Measurements from ENCODE around the gene TBCC. TPM values are rescaled to one million over a fixed set of nuclear protein-coding genes. Genes with fewer than 3 reads are reported as not detected.

TBCC gene
- total and polyA plus RNA-seq, 2 of the 8 experiments (the other 6 are each of a cell fraction or from before 2014, with no cell fraction given): 22.7 to 25.5 TPM

- Histone ChIP-seq H2BK20ac (ENCODE audit: low read length) (no peak overlapping the region), H3K23me2 (ENCODE audit: low read depth, low read length) (no peaks in the 10 kb centered on the region), H2BK120ac (replicated peaks; ENCODE audit: low read depth, low read length) (no peak overlapping the region), H3K9ac (replicated peaks in 1 of 4; ENCODE audit: extremely low read depth in 1 of 4, low read depth in 3 of 4, low read length in 3 of 4) (no peak overlapping the region), H3K14ac (ENCODE audit: insufficient read length) (no peak overlapping the region), H3K56ac (replicated peaks; ENCODE audit: insufficient read length, low read depth, low read length) (no peak overlapping the region), H2BK15ac (ENCODE audit: low read length) (no peak overlapping the region), H3K4me1 (replicated peaks in 1 of 4; ENCODE audit: control insufficient read depth in 3 of 4, insufficient read depth in 4 of 4, low read length in 3 of 4) (peaks cover 0 to 15% (median 8%) of the 10 kb centered on the region in 4 experiments; a peak in 4 of 7 replicates), H3K4me2 (ENCODE audit: insufficient read depth in 1 of 2, low read depth in 2 of 2, low read length in 2 of 2) (no peak overlapping the region), H3K36me3 (ENCODE audit: control insufficient read depth in 2 of 4, insufficient read depth in 4 of 4, low read length in 3 of 4) (peaks cover 0 to 3% (median 0%) of the 10 kb centered on the region in 4 experiments; a peak in 1 of 8 replicates), H3K79me2 (ENCODE audit: control insufficient read depth in 1 of 2, insufficient read depth in 2 of 2, low read length in 2 of 2) (peaks cover 4 to 30% of the 10 kb centered on the region in 2 experiments), H3K9me3 (ENCODE audit: insufficient read depth in 2 of 2, low read depth in 1 of 2, low read length in 1 of 2) (no peaks in the 10 kb centered on the region), H3K79me1 (ENCODE audit: low read depth, low read length) (no peaks in the 10 kb centered on the region), H2AFZ (ENCODE audit: low read length) (no peak overlapping the region), H3K27ac (ENCODE audit: low read depth, low read length) (no peak overlapping the region), H3K4ac (replicated peaks; ENCODE audit: insufficient read length, low read depth, low read length) (no peak overlapping the region), H3K23ac (ENCODE audit: insufficient read length) (no peak overlapping the region), H3K18ac (ENCODE audit: extremely low read depth, low read length) (no peak overlapping the region), H3K27me3 (replicated peaks in 1 of 4; ENCODE audit: control insufficient read depth in 3 of 4, extremely low read depth in 1 of 4, insufficient read depth in 3 of 4, low read length in 3 of 4) (no peaks in the 10 kb centered on the region), H4K91ac (replicated peaks; ENCODE audit: insufficient read length, low read length) (no peak overlapping the region), H2BK12ac (ENCODE audit: low read depth, low read length) (no peak overlapping the region), H4K8ac (ENCODE audit: extremely low read depth, insufficient read depth, low read length) (no peak overlapping the region), H4K5ac (ENCODE audit: insufficient read length, low read depth, low read length) (no peak overlapping the region), H3K4me3 (ENCODE audit: extremely low read depth in 1 of 4, insufficient read depth in 2 of 4, low read depth in 3 of 4, low read length in 4 of 4) (no peak overlapping the region), H2BK5ac (ENCODE audit: low read depth, low read length) (no peak overlapping the region), H2AK5ac (ENCODE audit: low read depth, low read length) (no peak overlapping the region), H4K20me1 (replicated peaks in 1 of 2; ENCODE audit: control insufficient read depth in 1 of 2, insufficient read depth in 2 of 2, low read length in 2 of 2) (peaks cover 0 to 5% of the 10 kb centered on the region in 2 experiments)
- no peak for DNase-seq (ENCODE audit: low read depth in 1 of 2, low spot score in 2 of 2)
- CTCF ChIA-PET (ENCODE audit: partially characterized antibody): no interaction called here
- 99% methylated on average over 3 of the region's 3 CpGs; no CpG with 5 or more reads in 1 of the 2 experiments for WGBS, 2 experiments (ENCODE audit: extremely low coverage in 1 of 2, insufficient coverage in 1 of 2, insufficient read length in 1 of 2, insufficient replicate concordance in 2 of 2, low coverage in 1 of 2, low lambda C conversion rate in 2 of 2, missing lambda C conversion rate in 1 of 2)
- FAIRE-seq: no peak
- POLR2A ChIA-PET (ENCODE audit: partially characterized antibody): interaction anchor here (0.8 to 1.7 kb wide), 2 partner anchors 9 to 10 kb away, joined by 3 to 10 read pairs; partner anchors contain the start of gene BICRAL
- no peak for TF ChIP-seq ATF3 (IDR thresholded peaks at IDR 0.05; ENCODE audit: insufficient read depth, low read depth, low read length)
- no peak for TF ChIP-seq BRCA1 (IDR thresholded peaks at IDR 0.05; ENCODE audit: low read depth, low read length)
- TF ChIP-seq POLR2A (IDR thresholded peaks at IDR 0.05; ENCODE audit: control extremely low read depth in 1 of 2, low read depth in 2 of 2, low read length in 2 of 2): peak in 1 of 2 experiments; percentile 63; a peak in 2 of 3 replicates
- no peak for TF ChIP-seq RXRA (IDR thresholded peaks at IDR 0.05; ENCODE audit: insufficient read depth, low read depth, low read length)
- no peak for TF ChIP-seq ASH2L (IDR thresholded peaks at IDR 0.05; ENCODE audit: low read length)
- no peak for TF ChIP-seq CBX5 (IDR thresholded peaks at IDR 0.05; ENCODE audit: low read depth, low read length)
- no peak for TF ChIP-seq SP4 (IDR thresholded peaks at IDR 0.05; ENCODE audit: low read length)
- TF ChIP-seq MAFK (IDR thresholded peaks at IDR 0.05; ENCODE audit: low read depth, low read length): no peak
- 0 out of 2 replicates have a peak, but pooled peaks have one; percentile 45 for TF ChIP-seq POLR2AphosphoS5 (IDR thresholded peaks at IDR 0.05; ENCODE audit: low read depth, low read length)
- no peak for TF ChIP-seq EP300 (IDR thresholded peaks at IDR 0.05; ENCODE audit: borderline replicate concordance in 1 of 2, low read depth in 2 of 2, low read length in 2 of 2)
- no peak for TF ChIP-seq TAF7 (optimal IDR thresholded peaks at IDR 0.05; ENCODE audit: borderline replicate concordance, low read depth, low read length)
- no peak for TF ChIP-seq BCL11A (IDR thresholded peaks at IDR 0.05; ENCODE audit: low read depth in 2 of 2, low read length in 2 of 2)
These were observed 45.9 kb upstream of the TBCC start for GRCh38 chr6:42791706-42792320.
